Astrocyte of the spinal cord (primary cell): ENCODE data around the gene DAGLB.
A peak's percentile ranks its signal among the peaks of the same experiment; 100 is the strongest.

Experiments
- DNase-seq: peaks from one replicate; pipeline ENCODE4 v3.0.0; 2011; ENCODE audit warnings: low read depth, low spot score
- H3K4me3 ChIP-seq: 2 replicates; pipeline ENCODE4 v1.5.1; 2011; ENCODE audit warnings: low read depth, mild to moderate bottlenecking, low read length, moderate library complexity
- CTCF ChIP-seq: IDR thresholded peaks from 2 replicates; pipeline ENCODE4 v1.5.1; 2012; ENCODE audit warnings: low read depth, mild to moderate bottlenecking, low read length, inconsistent platforms
- in situ Hi-C: cut with HindIII; loops from 2 replicates; pipeline ENCODE4 v1.10.0; 2017; ENCODE audit warnings: low sequenced_read_pairs

DAGLB gene

DNA sequence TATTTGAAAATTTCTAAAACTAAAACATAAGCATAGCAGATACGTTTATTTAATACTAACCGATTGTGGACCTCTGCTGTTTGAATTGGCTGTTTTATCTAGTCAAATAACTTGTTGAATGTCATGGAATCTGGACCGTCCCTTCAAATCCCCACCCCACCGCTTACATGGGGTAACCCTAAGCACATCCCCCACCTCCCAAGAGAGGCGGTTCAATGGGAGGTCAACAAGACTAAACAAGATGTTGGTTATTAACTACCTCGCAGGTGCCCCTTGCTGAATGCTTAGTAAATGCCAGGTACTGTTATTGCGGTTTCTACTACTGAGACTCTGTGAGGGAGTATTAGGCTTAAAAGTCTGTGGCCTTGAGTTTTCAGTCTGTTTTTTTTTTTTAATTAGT is 70.9 kb downstream of the DAGLB start:
- TF ChIP-seq CTCF: no peak
- DNase-seq: no peak
- in situ Hi-C loops: no loop called here
- no peak overlapping the region for H3K4me3 ChIP-seq

GRCh38 chr7:6375348-6376101 is 72.2 kb downstream of the DAGLB start:
- in situ Hi-C loops: no loop called here
- H3K4me3 ChIP-seq: peak overlapping the region; percentile 92
- TF ChIP-seq CTCF: no peak
- peak; percentile 57 for DNase-seq

- H3K4me3 ChIP-seq: no peak overlapping the region
- DNase-seq: peak; percentile 31
- no peak for TF ChIP-seq CTCF
- in situ Hi-C loops: no loop called here
These were observed 80.0 kb downstream of the DAGLB start for GRCh38 chr7:6367701-6368211.

DNA sequence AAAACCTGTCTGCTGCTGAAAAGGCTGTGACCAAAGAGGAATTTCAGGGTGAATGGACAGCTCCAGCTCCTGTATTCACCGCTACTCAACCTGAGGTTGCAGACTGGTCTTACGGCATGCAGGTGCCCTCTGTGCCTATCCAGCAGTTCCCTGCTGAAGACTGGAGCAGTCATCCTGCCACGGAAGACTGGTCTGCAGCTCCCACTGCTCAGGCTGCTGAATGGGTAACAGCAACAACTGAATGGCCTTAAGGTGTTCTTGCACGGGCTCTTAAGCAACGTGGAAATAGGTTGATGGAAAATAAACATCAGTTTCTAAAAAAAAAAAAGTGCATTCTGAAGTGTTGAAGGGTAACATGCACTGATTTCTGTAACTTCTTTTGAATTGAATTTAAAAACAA is 82.3 kb downstream of the DAGLB start:
- in situ Hi-C loops: no loop called here
- DNase-seq: no peak
- no peak overlapping the region for H3K4me3 ChIP-seq
- no peak for TF ChIP-seq CTCF

DNA sequence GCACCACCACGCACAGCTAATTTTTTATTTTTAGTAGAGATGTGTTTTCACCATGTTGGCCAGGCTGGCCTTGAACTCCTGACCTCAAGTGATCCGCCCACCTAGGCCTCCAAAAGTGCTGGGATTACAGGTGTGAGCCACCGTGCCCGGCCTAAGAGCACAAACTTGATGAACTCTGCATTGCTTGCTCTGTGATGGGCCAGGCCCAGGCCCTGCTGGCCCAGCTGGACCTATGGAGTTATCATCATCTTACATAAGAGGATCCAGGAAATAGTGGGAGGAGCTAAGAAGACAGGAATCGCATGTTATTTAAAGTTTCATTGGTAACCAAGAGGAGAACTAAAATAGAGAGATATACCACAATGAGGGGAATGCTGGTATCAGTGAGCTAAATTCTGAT is 86.9 kb downstream of the DAGLB start:
- no peak for DNase-seq
- no peak overlapping the region for H3K4me3 ChIP-seq
- in situ Hi-C loops: no loop called here
- TF ChIP-seq CTCF: no peak

DNA sequence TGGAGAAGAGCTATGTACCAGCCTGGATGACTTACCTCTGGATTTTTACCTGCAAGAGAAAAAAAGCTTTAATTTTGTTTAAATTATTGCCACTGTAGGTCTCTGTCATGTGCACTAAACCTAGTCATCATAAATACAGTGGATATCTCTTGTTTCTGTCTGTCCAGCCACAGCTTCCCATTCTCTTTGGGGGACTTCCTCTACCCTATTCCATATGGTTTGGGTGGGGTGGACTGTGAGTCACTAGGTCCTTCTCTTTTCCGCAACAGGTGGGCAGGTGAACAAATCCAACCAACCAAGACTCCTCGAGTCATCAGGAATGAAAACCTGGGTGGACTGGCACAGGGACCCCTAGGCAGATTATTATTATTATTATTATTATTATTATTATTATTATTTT is 88.0 kb downstream of the DAGLB start:
- DNase-seq: no peak
- in situ Hi-C loops: no loop called here
- TF ChIP-seq CTCF: no peak
- no peak overlapping the region for H3K4me3 ChIP-seq
